HUDEP-2 (cell line): ENCODE data around the gene CHRNA7.
"Not testable (repeated sequence)": the region's sequence is repeated elsewhere in the genome, so short reads cannot be mapped to it uniquely, and the experiment has no call there.

ENCODE experiments used
- DNase-seq, 76 experiments: peaks; one replicate each; lab custom pipeline; 2025; ENCODE audit not compliant: unreplicated experiment in 76 of 76; lab: John Stamatoyannopoulos, UW

Gene CHRNA7

DNA sequence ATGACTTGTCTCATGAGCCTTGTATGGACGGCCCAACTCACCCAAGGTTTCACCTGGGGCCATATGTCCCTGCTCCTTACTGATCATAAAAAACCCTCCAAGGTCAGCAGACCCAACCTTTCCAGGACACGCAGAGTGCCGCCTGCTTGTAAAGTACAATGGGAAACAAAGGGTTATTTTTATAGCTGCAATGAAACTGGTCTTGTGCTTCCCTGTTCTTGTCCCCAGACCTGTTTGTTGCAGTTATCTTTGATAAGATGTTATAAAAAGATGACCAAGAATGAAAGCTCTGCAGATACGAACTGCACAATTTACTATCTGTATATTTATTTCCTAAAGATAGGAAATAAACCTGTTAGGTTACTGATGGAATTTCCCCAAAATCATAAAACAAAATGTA lies 136.0 kb downstream of the CHRNA7 start:
- DNase-seq: not testable (repeated sequence)

DNA sequence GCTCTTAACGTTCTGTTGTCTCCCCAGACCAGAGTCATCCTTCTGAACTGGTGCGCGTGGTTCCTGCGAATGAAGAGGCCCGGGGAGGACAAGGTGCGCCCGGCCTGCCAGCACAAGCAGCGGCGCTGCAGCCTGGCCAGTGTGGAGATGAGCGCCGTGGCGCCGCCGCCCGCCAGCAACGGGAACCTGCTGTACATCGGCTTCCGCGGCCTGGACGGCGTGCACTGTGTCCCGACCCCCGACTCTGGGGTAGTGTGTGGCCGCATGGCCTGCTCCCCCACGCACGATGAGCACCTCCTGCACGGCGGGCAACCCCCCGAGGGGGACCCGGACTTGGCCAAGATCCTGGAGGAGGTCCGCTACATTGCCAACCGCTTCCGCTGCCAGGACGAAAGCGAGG lies 137.6 kb downstream of the CHRNA7 start:
- DNase-seq: not testable (repeated sequence)

- not testable (repeated sequence) for DNase-seq
These were observed 150.3 kb downstream of the CHRNA7 start for GRCh38 chr15:32180579-32180978.

- not testable (repeated sequence) for DNase-seq
These were observed 163.5 kb downstream of the CHRNA7 start for GRCh38 chr15:32193780-32194179.

DNA sequence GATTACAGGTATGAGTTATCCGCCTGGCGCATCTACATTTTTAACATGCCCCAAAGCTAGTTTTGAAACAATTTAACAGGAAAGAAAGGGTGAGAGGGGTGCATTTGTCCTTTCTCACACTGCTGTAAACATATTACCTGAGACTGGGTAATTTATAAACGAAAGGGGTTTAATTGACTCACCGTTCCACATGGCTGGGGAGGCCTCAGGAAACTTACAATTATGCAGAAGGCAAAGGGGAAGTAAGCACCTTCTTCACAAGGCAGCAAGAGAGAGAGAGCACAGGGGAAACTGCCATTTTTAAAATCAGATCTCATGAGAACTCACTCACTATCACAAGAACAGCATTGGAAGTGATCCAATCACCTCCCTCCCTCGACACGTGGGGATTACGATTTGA lies 165.9 kb downstream of the CHRNA7 start:
- not testable (repeated sequence) for DNase-seq

GRCh38 chr15:32198938-32199337 lies 168.6 kb downstream of the CHRNA7 start:
- not testable (repeated sequence) for DNase-seq

DNA sequence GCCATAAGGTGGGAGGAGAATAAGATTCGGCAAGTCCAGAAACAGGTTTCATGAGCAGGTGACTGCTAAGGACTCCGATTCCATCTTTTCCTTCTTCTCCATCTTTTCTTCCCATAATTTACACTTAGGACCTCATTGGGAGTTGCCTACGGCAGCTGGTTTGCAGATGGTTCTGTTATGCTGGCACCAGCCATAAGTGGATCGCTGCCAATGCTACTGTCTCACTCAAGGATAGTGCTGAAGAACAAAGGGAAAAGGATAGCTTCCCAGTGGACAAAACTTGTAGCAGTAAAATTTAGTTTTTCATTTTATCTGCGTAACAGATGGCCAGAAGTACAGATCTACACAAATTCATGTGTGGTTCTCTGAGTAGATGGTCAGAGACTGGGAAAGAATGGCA lies 178.8 kb downstream of the CHRNA7 start:
- not testable (repeated sequence) for DNase-seq

DNA sequence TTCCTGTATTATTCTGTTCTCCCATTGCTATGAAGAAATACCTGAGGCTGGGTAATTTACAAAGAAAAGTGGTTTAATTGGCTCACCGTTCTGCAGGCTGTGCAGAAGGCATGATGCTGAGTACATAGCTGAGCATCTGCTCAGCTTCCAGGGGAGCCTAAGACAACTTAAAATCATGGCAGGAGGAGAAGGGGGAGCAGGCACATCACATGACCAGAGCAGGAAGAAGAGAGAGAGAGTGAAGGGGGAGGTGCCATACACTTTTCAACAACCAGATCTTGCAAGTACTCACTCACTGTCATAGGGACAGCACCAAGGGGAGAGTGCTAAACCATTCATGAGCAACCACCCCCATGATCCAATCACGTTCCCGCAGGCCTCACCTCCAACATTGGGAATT lies 188.4 kb downstream of the CHRNA7 start:
- DNase-seq: no peak
